OCI-LY7 (cell line): ENCODE measurements around the gene FAF2.

Experiments used
- EZH2phosphoT487 ChIP-seq: fragments of 200-600 bp; sonication (generic); IDR thresholded peaks from 2 replicates; pipeline ENCODE4 v1.6.1; 2018; ENCODE audit warnings: low read depth, borderline replicate concordance, mild to moderate bottlenecking, mixed run types, antibody characterized with exemption, low read length, moderate library complexity, mixed read lengths
- TF ChIP-seq, protein P1 (sequence below): fragments of 200-600 bp; sonication (generic); conservative IDR thresholded peaks from 2 replicates; pipeline ENCODE4 v1.5.1; 2014; ENCODE audit warnings: mild to moderate bottlenecking, antibody characterized with exemption, low read length, moderate library complexity, mixed read lengths

DNA sequence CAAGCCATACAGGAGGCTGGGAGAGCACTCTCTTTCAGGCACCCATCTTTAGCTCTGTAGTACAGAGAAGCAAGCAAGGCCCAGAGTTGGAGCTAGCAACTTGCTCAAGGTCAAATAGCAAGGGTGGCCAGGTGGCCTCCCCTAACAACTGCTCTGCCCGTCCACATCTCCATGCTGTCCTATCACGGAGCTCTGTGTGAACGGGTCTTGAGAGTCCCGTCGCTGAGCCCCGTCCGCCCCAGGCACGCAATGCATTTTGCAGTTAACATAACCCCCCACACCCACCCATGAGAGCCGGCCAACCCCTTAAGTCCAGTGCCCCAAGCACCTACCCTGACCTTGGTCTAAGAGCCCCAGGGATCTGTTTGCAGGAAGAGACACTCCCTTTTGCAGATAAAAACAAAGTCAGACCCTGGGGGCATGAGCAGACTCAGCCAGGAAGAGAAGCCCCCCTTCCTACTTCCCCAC lies 87.5 kb downstream of the FAF2 start:
- TF ChIP-seq EZH2phosphoT487, result no peak
- TF ChIP-seq, protein P1, sequence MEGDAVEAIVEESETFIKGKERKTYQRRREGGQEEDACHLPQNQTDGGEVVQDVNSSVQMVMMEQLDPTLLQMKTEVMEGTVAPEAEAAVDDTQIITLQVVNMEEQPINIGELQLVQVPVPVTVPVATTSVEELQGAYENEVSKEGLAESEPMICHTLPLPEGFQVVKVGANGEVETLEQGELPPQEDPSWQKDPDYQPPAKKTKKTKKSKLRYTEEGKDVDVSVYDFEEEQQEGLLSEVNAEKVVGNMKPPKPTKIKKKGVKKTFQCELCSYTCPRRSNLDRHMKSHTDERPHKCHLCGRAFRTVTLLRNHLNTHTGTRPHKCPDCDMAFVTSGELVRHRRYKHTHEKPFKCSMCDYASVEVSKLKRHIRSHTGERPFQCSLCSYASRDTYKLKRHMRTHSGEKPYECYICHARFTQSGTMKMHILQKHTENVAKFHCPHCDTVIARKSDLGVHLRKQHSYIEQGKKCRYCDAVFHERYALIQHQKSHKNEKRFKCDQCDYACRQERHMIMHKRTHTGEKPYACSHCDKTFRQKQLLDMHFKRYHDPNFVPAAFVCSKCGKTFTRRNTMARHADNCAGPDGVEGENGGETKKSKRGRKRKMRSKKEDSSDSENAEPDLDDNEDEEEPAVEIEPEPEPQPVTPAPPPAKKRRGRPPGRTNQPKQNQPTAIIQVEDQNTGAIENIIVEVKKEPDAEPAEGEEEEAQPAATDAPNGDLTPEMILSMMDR, result no peak
